Measurements from ENCODE around the gene WNT7B. TPM values are rescaled to one million over a fixed set of nuclear protein-coding genes. Genes with fewer than 3 reads are reported as not detected.
A peak's percentile ranks its signal among the peaks of the same experiment; 100 is the strongest.

The WNT7B gene
- total RNA-seq, 1 donor from 2014 or later = 1.8 TPM

- peaks cover 40% of the 10 kb centered on the region for H3K4me1 ChIP-seq
- Mint-ChIP-seq H3K27me3 (ENCODE audit: insufficient read depth, low read depth) (peaks cover 11% of the 10 kb centered on the region), H3K4me3 (peak overlapping the region; percentile 78), H3K9me3 (peaks cover 3% of the 10 kb centered on the region), H3K36me3 (no peaks in the 10 kb centered on the region), H3K27ac (peak overlapping the region; percentile 95), H3K4me1 (peaks cover 51% of the 10 kb centered on the region)
- no peaks in the 10 kb centered on the region for H3K9me3 ChIP-seq (ENCODE audit: low read depth)
- no peak for DNase-seq (ENCODE audit: low spot score)
- H3K4me3 ChIP-seq = no peak overlapping the region
- H3K36me3 ChIP-seq = no peaks in the 10 kb centered on the region
- TF ChIP-seq CTCF (IDR thresholded peaks at IDR 0.05) (no peak), EZH2phosphoT487 (IDR thresholded peaks at IDR 0.05) (no peak), EZH2 (IDR thresholded peaks at IDR 0.05) (no peak)
- no peak overlapping the region for H3K4me2 ChIP-seq
- H2AFZ ChIP-seq (replicated peaks) = no peak overlapping the region
- peaks cover 19% of the 10 kb centered on the region for H3K27me3 ChIP-seq
- H4K20me1 ChIP-seq (ENCODE audit: low read depth) = no peaks in the 10 kb centered on the region
- peaks cover 14% of the 10 kb centered on the region for H3F3A ChIP-seq (ENCODE audit: low read depth)
- H3K27ac ChIP-seq = no peak overlapping the region
- H3K79me2 ChIP-seq (ENCODE audit: low read depth) = no peaks in the 10 kb centered on the region
- H3K9ac ChIP-seq = no peak overlapping the region
Observed at GRCh38 chr22:45879552-45879949, 97.4 kb downstream of the WNT7B start.

GRCh38 chr22:45878901-45879551 is 97.9 kb downstream of the WNT7B start:
- no peak for DNase-seq (ENCODE audit: low spot score)
- H3K27ac Mint-ChIP-seq = peak overlapping the region; percentile 76
- Histone ChIP-seq H3K4me2 (peak overlapping the region; percentile 69), H3F3A (ENCODE audit: low read depth) (peaks cover 13% of the 10 kb centered on the region), H3K79me2 (ENCODE audit: low read depth) (no peaks in the 10 kb centered on the region), H3K4me1 (peaks cover 40% of the 10 kb centered on the region), H3K9me3 (ENCODE audit: low read depth) (no peaks in the 10 kb centered on the region), H3K36me3 (no peaks in the 10 kb centered on the region), H3K27me3 (peaks cover 23% of the 10 kb centered on the region), H3K9ac (no peak overlapping the region), H3K4me3 (no peak overlapping the region), H3K27ac (no peak overlapping the region), H2AFZ (replicated peaks) (no peak overlapping the region), H4K20me1 (ENCODE audit: low read depth) (no peaks in the 10 kb centered on the region)
- peaks cover 51% of the 10 kb centered on the region for H3K4me1 Mint-ChIP-seq
- H3K27me3 Mint-ChIP-seq (ENCODE audit: insufficient read depth, low read depth) = peaks cover 11% of the 10 kb centered on the region
- TF ChIP-seq EZH2phosphoT487 (IDR thresholded peaks at IDR 0.05) = no peak
- TF ChIP-seq EZH2 (IDR thresholded peaks at IDR 0.05) = no peak
- TF ChIP-seq CTCF (IDR thresholded peaks at IDR 0.05) = no peak
- H3K9me3 Mint-ChIP-seq = peaks cover 8% of the 10 kb centered on the region
- H3K36me3 Mint-ChIP-seq = no peaks in the 10 kb centered on the region
- H3K4me3 Mint-ChIP-seq = no peak overlapping the region

- no peak overlapping the region for H3K9ac ChIP-seq
- Mint-ChIP-seq H3K9me3 (peaks cover 16% of the 10 kb centered on the region), H3K36me3 (no peaks in the 10 kb centered on the region), H3K27me3 (ENCODE audit: insufficient read depth, low read depth) (peaks cover 11% of the 10 kb centered on the region), H3K4me1 (peaks cover 51% of the 10 kb centered on the region), H3K4me3 (peak overlapping the region; percentile 70), H3K27ac (peak overlapping the region; percentile 76)
- no peaks in the 10 kb centered on the region for H3K79me2 ChIP-seq (ENCODE audit: low read depth)
- H3K4me3 ChIP-seq = no peak overlapping the region
- peaks cover 31% of the 10 kb centered on the region for H3K27me3 ChIP-seq
- no peaks in the 10 kb centered on the region for H3K36me3 ChIP-seq
- no peak for TF ChIP-seq EZH2phosphoT487 (IDR thresholded peaks at IDR 0.05)
- peaks cover 13% of the 10 kb centered on the region for H3F3A ChIP-seq (ENCODE audit: low read depth)
- no peaks in the 10 kb centered on the region for H4K20me1 ChIP-seq (ENCODE audit: low read depth)
- no peak overlapping the region for H2AFZ ChIP-seq (replicated peaks)
- DNase-seq (ENCODE audit: low spot score) = peak; percentile 75
- H3K4me2 ChIP-seq = peak overlapping the region; percentile 69
- H3K9me3 ChIP-seq (ENCODE audit: low read depth) = no peaks in the 10 kb centered on the region
- H3K4me1 ChIP-seq = peaks cover 40% of the 10 kb centered on the region
- no peak overlapping the region for H3K27ac ChIP-seq
Observed at GRCh38 chr22:45878051-45878781, 98.7 kb downstream of the WNT7B start.

DNA sequence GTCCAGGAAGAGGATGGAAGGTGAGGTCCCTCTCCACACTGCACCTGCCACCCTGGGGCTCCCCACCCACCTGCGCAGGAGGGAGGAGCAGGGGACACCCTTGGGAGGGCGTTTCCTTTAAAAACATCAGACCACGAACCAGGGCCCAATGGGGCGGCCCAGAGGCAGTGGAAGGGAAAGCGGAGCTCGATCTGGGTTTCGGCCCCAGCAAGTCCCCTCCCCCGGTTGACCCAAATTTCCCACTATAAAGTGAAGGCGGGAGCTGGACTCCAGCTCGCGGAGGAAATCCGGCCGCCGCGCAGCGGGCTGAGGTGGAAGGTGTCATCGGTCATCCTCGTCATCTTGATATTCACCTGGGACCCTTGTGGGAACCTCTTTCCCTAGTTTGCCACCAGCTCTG is 99.3 kb downstream of the WNT7B start:
- Histone ChIP-seq H3K27ac (no peak overlapping the region), H3K27me3 (peaks cover 32% of the 10 kb centered on the region), H3K79me2 (ENCODE audit: low read depth) (no peaks in the 10 kb centered on the region), H3K9me3 (ENCODE audit: low read depth) (no peaks in the 10 kb centered on the region), H3K36me3 (no peaks in the 10 kb centered on the region), H3F3A (ENCODE audit: low read depth) (peaks cover 13% of the 10 kb centered on the region), H3K9ac (no peak overlapping the region), H3K4me1 (peaks cover 40% of the 10 kb centered on the region), H2AFZ (replicated peaks) (no peak overlapping the region), H3K4me3 (no peak overlapping the region), H4K20me1 (ENCODE audit: low read depth) (no peaks in the 10 kb centered on the region), H3K4me2 (peak overlapping the region; percentile 69)
- Mint-ChIP-seq H3K27ac (peak overlapping the region; percentile 76), H3K4me3 (peak overlapping the region; percentile 70), H3K27me3 (ENCODE audit: insufficient read depth, low read depth) (peaks cover 11% of the 10 kb centered on the region), H3K9me3 (peaks cover 22% of the 10 kb centered on the region), H3K36me3 (peaks cover 2% of the 10 kb centered on the region), H3K4me1 (peaks cover 51% of the 10 kb centered on the region)
- no peak for DNase-seq (ENCODE audit: low spot score)
- TF ChIP-seq EZH2 (IDR thresholded peaks at IDR 0.05) = no peak
- no peak for TF ChIP-seq CTCF (IDR thresholded peaks at IDR 0.05)
- TF ChIP-seq EZH2phosphoT487 (IDR thresholded peaks at IDR 0.05) = no peak

Measured in neural progenitor cell (in vitro differentiated cells).